ENCODE results near the gene TMPRSS9. TPM values are rescaled to one million over a fixed set of nuclear protein-coding genes. Genes with fewer than 3 reads are reported as not detected.

Gene TMPRSS9
- total RNA-seq, 1 experiment from 2014 or later = 0.57 TPM

DNA sequence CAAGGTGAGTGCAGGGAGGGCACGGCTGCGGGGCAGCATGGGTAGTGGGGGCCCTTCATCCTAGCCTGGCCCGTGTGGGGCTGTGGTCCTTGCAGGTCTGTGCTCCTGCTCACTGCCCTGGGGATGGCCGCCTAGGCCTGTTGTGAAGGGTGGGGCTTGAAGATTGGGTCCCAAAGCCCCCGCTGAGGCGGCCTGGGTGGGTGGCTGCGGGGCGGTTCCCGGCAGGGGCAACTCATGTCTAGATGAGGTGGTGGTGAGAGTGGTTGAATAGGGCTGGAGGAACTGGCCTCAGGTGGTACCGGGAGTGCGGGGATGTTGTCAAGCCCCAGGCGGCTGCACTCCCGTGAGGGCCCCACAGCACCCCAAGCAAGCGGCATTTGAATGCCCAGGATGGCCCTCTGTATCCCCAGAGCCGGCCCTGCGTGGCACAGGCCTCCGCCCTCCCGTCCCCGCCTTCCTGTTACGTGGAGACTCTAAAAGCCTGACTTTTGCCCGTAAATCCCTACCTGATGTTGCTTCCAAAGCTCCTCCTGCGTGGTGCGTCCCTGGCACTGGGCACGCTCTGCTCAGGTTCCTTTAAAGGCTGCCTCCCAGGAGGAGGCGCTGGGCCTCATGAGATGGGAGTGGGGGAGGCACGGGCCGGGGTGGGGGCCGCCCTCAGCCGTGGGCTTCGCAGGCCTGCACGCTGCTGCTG, 16.6 kb upstream of the TMPRSS9 start:
- Mint-ChIP-seq H3K27me3 (ENCODE audit: low read depth) (no peaks in the 10 kb centered on the region), H3K36me3 (no peaks in the 10 kb centered on the region), H3K27ac (no peak overlapping the region), H3K9me3 (no peaks in the 10 kb centered on the region), H3K4me1 (no peaks in the 10 kb centered on the region), H3K4me3 (no peak overlapping the region)
- no peak for TF ChIP-seq ZNF512 (CRISPR knock-in tag; IDR thresholded peaks at IDR 0.05; ENCODE audit: borderline replicate concordance)
- TF ChIP-seq NFE2L1 (CRISPR knock-in tag; IDR thresholded peaks at IDR 0.05) = no peak
- TF ChIP-seq, protein P1, sequence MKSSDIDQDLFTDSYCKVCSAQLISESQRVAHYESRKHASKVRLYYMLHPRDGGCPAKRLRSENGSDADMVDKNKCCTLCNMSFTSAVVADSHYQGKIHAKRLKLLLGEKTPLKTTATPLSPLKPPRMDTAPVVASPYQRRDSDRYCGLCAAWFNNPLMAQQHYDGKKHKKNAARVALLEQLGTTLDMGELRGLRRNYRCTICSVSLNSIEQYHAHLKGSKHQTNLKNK (CRISPR knock-in tag; IDR thresholded peaks at IDR 0.05) = no peak
- TF ChIP-seq STAT6 (CRISPR knock-in tag; conservative IDR thresholded peaks at IDR 0.05; ENCODE audit: low read depth) = no peak
- no peak for TF ChIP-seq TCF7 (CRISPR knock-in tag; IDR thresholded peaks at IDR 0.05; ENCODE audit: low read depth)
- TF ChIP-seq SP1 (CRISPR knock-in tag; conservative IDR thresholded peaks at IDR 0.05) = no peak
- no peak; the same call in 1 of the 2 replicates for ATAC-seq
- ChIA-PET POLR2A (no interaction called here), CTCF (interaction anchor here (0.5 to 1.3 kb wide), 2 partner anchors 10 to 845 kb away, joined by 3 read pairs; no protein-coding TSS in a partner anchor)
- DNase-seq (ENCODE audit: low spot score) = no peak

DNA sequence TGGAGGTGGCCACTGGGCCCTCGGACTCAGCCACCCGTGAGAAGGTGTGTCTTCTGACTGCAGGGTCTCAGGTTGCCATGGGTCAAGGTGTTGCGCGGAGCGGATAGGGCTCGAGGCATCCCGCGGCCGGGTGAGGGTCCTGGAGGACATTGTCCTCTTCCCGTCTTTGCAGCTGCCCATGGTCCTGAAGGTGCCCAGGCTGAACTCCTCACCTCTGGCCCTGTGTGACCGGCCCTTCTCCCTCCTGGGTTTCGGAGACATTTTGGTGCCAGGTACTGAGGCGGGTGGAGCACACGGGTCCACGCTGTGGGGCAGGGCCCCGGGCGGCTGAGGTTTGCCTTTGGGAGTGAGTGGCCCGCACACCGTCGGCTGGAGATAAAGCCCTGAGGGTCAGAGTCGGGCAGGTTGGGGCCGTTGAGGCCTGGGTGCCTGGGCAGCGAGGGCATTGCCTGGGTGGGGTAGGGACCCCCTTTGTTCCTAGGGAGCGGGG, 15.6 kb upstream of the TMPRSS9 start:
- POLR2A ChIA-PET = no interaction called here
- no peak for DNase-seq (ENCODE audit: low spot score)
- no peaks in the 10 kb centered on the region for H3K27me3 Mint-ChIP-seq (ENCODE audit: low read depth)
- H3K9me3 Mint-ChIP-seq = no peaks in the 10 kb centered on the region
- H3K36me3 Mint-ChIP-seq = no peaks in the 10 kb centered on the region
- no peak overlapping the region for H3K27ac Mint-ChIP-seq
- CTCF ChIA-PET = interaction anchor here (1.3 kb wide), 1 partner anchor 11 kb away, joined by 3 read pairs; no protein-coding TSS in a partner anchor
- H3K4me3 Mint-ChIP-seq = no peak overlapping the region
- TF ChIP-seq NR2C2 (CRISPR knock-in tag; IDR thresholded peaks at IDR 0.05) = no peak
- ATAC-seq = no peak
- no peaks in the 10 kb centered on the region for H3K4me1 Mint-ChIP-seq

- POLR2A ChIA-PET = no interaction called here
- H3K4me3 Mint-ChIP-seq = no peak overlapping the region
- CTCF ChIA-PET = no interaction called here
- no peak overlapping the region for H3K27ac Mint-ChIP-seq
- H3K36me3 Mint-ChIP-seq = no peaks in the 10 kb centered on the region
- H3K9me3 Mint-ChIP-seq = no peaks in the 10 kb centered on the region
- ATAC-seq (no peak), DNase-seq (ENCODE audit: low spot score) (no peak)
- H3K27me3 Mint-ChIP-seq (ENCODE audit: low read depth) = no peaks in the 10 kb centered on the region
- no peaks in the 10 kb centered on the region for H3K4me1 Mint-ChIP-seq
- TF ChIP-seq PRDM15 (CRISPR knock-in tag; IDR thresholded peaks at IDR 0.05) (no peak), IRF2 (CRISPR knock-in tag; IDR thresholded peaks at IDR 0.05; ENCODE audit: borderline replicate concordance, low read depth) (no peak), ZNF396 (CRISPR knock-in tag; IDR thresholded peaks at IDR 0.05; ENCODE audit: borderline replicate concordance) (no peak), AR (CRISPR knock-in tag; IDR thresholded peaks at IDR 0.05) (no peak), NR3C1 (CRISPR knock-in tag; conservative IDR thresholded peaks at IDR 0.05; ENCODE audit: low read depth) (no peak), CREM (CRISPR knock-in tag; IDR thresholded peaks at IDR 0.05) (no peak), ZSCAN18 (CRISPR knock-in tag; IDR thresholded peaks at IDR 0.05) (no peak), SMAD3 (CRISPR knock-in tag; IDR thresholded peaks at IDR 0.05; ENCODE audit: borderline replicate concordance) (no peak), NR1H2 (CRISPR knock-in tag; IDR thresholded peaks at IDR 0.05) (no peak)
- TF ChIP-seq, protein P2, sequence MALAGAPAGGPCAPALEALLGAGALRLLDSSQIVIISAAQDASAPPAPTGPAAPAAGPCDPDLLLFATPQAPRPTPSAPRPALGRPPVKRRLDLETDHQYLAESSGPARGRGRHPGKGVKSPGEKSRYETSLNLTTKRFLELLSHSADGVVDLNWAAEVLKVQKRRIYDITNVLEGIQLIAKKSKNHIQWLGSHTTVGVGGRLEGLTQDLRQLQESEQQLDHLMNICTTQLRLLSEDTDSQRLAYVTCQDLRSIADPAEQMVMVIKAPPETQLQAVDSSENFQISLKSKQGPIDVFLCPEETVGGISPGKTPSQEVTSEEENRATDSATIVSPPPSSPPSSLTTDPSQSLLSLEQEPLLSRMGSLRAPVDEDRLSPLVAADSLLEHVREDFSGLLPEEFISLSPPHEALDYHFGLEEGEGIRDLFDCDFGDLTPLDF (CRISPR knock-in tag; IDR thresholded peaks at IDR 0.05) = no peak
Observed at GRCh38 chr19:2345076-2345475, 15.0 kb upstream of the TMPRSS9 start.

Measured in WTC11 (cell line).